SU-DHL-6 (cell line): ENCODE results near the gene CAMKK2.

Experiments used
- H2AFZ ChIP-seq: fragments of 200-600 bp; sonication (generic); 2 replicates; pipeline ENCODE4 v1.6.1; 2014; ENCODE audit warnings: low read depth, mild to moderate bottlenecking, moderate library complexity, mixed read lengths, antibody characterized with exemption, low read length; ENCODE audit not compliant: severe bottlenecking
- H3F3A ChIP-seq: fragments of 200-600 bp; shearing (Covaris generic); 2 replicates; pipeline ENCODE4 v1.6.0; 2016; ENCODE audit warnings: antibody characterized with exemption, mild to moderate bottlenecking; ENCODE audit not compliant: insufficient read depth
- H3K27ac ChIP-seq: fragments of 200-600 bp; sonication (generic); 2 replicates; pipeline ENCODE4 v1.5.1; 2016; ENCODE audit warnings: low read depth, mild to moderate bottlenecking, low read length, moderate library complexity, mixed read lengths
- H3K27me3 ChIP-seq: fragments of 200-600 bp; sonication (generic), shearing (Covaris generic); 2 replicates; pipeline ENCODE4 v1.6.0; 2014; ENCODE audit warnings: mild to moderate bottlenecking, low read length
- H3K36me3 ChIP-seq: fragments of 200-600 bp; sonication (generic); 2 replicates; pipeline ENCODE4 v1.6.1; 2014; ENCODE audit warnings: mild to moderate bottlenecking, low read length, mixed read lengths
- H3K4me2 ChIP-seq: fragments of 300-600, 200-600 bp; shearing (Covaris generic), sonication (generic); 2 replicates; pipeline ENCODE4 v1.6.0; 2014; ENCODE audit warnings: low read length, low read depth, mild to moderate bottlenecking; ENCODE audit not compliant: poor library complexity, severe bottlenecking
- H3K4me3 ChIP-seq: fragments of 200-600 bp; sonication (generic); 2 replicates; pipeline ENCODE4 v1.5.1; 2014; ENCODE audit warnings: antibody characterized with exemption, low read length, mild to moderate bottlenecking, mixed read lengths; ENCODE audit not compliant: insufficient read depth, poor library complexity, severe bottlenecking
- H3K79me2 ChIP-seq: fragments of 200-600 bp; sonication (generic); 2 replicates; pipeline ENCODE4 v1.6.1; 2014; ENCODE audit warnings: mild to moderate bottlenecking, low read length, moderate library complexity; ENCODE audit not compliant: insufficient read depth
- H3K9ac ChIP-seq: fragments of 200-600 bp; sonication (generic); 2 replicates; pipeline ENCODE4 v1.7.0; 2014; ENCODE audit warnings: mild to moderate bottlenecking, low read length
- H3K9me2 ChIP-seq: fragments of 200-600 bp; sonication (generic); replicated peaks from 2 replicates; pipeline ENCODE4 v1.6.1; 2014; ENCODE audit warnings: low read length; ENCODE audit not compliant: insufficient read depth
- H3K9me3 ChIP-seq: fragments of 200-600 bp; sonication (generic); 2 replicates; pipeline ENCODE4 v1.6.1; 2014; ENCODE audit warnings: low read length, mixed read lengths; ENCODE audit not compliant: insufficient read depth
- H4K20me1 ChIP-seq: fragments of 200-600 bp; sonication (generic); 2 replicates; pipeline ENCODE4 v1.6.1; 2014; ENCODE audit warnings: low read depth, mild to moderate bottlenecking, antibody characterized with exemption, low read length, moderate library complexity, mixed read lengths
- EZH2phosphoT487 ChIP-seq: fragments of 200-600 bp; sonication (generic), shearing (Covaris generic); conservative IDR thresholded peaks from 2 replicates; pipeline ENCODE4 v1.6.1; 2018; ENCODE audit warnings: mild to moderate bottlenecking, antibody characterized with exemption, low read length, moderate library complexity, mixed read lengths
- TF ChIP-seq, protein P1 (sequence below): fragments of 200-600 bp; sonication (generic); IDR thresholded peaks from one replicate; pipeline ENCODE4 v1.5.1; 2017; ENCODE audit warnings: antibody characterized with exemption, mild to moderate bottlenecking, low read length, moderate library complexity; ENCODE audit not compliant: insufficient read depth, poor library complexity, severe bottlenecking

Gene CAMKK2

DNA sequence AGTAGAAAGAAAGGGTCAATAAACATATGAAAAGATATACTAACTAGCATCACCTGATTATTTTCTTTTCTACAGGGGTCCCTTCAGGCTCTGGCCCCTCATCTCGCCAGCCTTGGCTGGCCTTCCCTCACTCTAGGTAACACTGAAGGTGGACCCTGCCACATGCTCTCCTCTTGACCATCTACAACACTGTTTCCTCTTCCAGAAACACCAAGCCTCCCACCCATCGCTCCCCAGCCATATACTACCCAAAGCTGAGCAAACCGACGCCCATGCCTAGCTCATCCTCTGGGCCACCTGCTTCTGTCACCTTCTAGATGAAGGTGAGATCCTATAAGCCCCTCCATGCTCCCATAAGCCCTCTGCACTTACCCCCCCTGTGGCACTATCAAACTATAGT, 40.9 kb upstream of the CAMKK2 start:
- Histone ChIP-seq H4K20me1 (no peaks in the 10 kb centered on the region), H3K79me2 (no peaks in the 10 kb centered on the region), H3K27ac (no peak overlapping the region), H3K9ac (no peak overlapping the region), H3F3A (peaks cover 13% of the 10 kb centered on the region), H3K36me3 (peaks cover 42% of the 10 kb centered on the region), H2AFZ (no peak overlapping the region), H3K4me2 (no peak overlapping the region), H3K4me3 (no peak overlapping the region), H3K27me3 (no peaks in the 10 kb centered on the region), H3K9me2 (no peaks in the 10 kb centered on the region), H3K9me3 (no peaks in the 10 kb centered on the region)
- TF ChIP-seq, protein P1, sequence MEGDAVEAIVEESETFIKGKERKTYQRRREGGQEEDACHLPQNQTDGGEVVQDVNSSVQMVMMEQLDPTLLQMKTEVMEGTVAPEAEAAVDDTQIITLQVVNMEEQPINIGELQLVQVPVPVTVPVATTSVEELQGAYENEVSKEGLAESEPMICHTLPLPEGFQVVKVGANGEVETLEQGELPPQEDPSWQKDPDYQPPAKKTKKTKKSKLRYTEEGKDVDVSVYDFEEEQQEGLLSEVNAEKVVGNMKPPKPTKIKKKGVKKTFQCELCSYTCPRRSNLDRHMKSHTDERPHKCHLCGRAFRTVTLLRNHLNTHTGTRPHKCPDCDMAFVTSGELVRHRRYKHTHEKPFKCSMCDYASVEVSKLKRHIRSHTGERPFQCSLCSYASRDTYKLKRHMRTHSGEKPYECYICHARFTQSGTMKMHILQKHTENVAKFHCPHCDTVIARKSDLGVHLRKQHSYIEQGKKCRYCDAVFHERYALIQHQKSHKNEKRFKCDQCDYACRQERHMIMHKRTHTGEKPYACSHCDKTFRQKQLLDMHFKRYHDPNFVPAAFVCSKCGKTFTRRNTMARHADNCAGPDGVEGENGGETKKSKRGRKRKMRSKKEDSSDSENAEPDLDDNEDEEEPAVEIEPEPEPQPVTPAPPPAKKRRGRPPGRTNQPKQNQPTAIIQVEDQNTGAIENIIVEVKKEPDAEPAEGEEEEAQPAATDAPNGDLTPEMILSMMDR, result no peak
- no peak for TF ChIP-seq EZH2phosphoT487

DNA sequence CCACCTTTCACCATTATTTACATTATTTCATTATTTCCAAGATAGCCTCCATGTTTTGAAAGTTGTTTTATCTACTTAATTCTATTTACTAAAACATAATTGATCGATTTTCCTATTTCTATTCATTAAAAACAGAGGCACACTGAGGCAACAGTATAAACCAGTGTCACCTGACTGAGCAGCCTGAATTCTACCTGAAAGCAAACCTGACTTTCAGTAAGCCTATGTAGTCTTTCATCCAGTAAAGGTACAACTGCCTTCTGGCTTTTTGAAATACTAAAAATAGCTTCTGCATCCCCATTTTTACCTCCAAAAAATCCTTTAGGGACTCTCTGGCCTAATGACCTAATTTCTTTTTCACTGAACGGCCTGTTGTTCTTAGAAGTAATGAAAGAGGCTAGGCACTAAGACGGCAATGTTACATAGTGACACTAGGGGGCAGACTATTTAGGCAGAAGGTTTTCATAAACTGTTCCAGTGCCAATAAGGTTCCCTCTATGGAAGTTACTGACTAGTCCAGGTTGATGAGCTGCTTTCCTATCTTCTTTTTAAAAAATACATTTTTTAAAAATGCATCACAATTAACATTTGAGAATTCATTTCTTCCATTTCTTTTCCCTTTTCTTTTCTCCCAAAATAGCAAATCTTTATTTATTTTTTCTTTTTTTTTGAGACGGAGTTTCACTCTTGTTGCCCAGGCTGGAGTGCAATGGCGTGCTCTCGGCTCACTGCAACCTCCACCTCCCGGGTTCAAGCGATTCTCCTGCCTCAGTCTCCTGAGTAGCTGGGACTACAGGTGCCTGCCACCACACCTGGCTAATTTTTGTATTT, 38.2 kb upstream of the CAMKK2 start:
- Histone ChIP-seq H3K4me2 (no peak overlapping the region), H3K27me3 (no peaks in the 10 kb centered on the region), H3K9me2 (no peaks in the 10 kb centered on the region), H3K79me2 (no peaks in the 10 kb centered on the region), H4K20me1 (no peaks in the 10 kb centered on the region), H3K9me3 (no peaks in the 10 kb centered on the region), H3K4me3 (no peak overlapping the region), H3F3A (peaks cover 13% of the 10 kb centered on the region), H2AFZ (no peak overlapping the region), H3K36me3 (peaks cover 48% of the 10 kb centered on the region), H3K9ac (no peak overlapping the region), H3K27ac (no peak overlapping the region)
- TF ChIP-seq EZH2phosphoT487, result no peak
- TF ChIP-seq, protein P1, result peak; percentile 63

DNA sequence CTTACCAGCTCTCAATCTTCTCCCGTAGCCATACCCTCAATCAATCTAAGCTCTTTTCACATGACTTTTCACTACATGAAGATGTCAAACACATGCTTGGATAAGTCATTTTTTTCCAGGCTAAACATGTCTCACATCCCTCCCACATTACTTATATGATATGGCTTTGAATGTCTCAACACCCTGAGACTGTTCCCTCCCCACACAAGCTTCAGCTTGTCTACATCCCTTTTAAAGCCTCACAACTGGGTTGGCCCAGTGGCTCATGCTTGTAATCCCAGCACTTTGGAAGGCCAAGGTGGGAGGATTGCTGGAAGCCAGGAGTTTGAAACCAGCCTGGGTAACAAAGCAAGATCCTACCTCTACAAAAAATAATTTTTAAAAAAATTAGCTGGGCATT, 37.2 kb upstream of the CAMKK2 start:
- peaks cover 48% of the 10 kb centered on the region for H3K36me3 ChIP-seq

More for the DNA sequence above, 37.2 kb upstream of the CAMKK2 start:
- Histone ChIP-seq H4K20me1 (no peaks in the 10 kb centered on the region), H3K27me3 (no peaks in the 10 kb centered on the region), H3K27ac (no peak overlapping the region), H3K4me3 (no peak overlapping the region), H3K4me2 (no peak overlapping the region), H3K9me2 (no peaks in the 10 kb centered on the region), H3K79me2 (no peaks in the 10 kb centered on the region), H3K9me3 (no peaks in the 10 kb centered on the region), H2AFZ (no peak overlapping the region), H3F3A (peaks cover 13% of the 10 kb centered on the region), H3K9ac (no peak overlapping the region)
- TF ChIP-seq, protein P1, result no peak
- no peak for TF ChIP-seq EZH2phosphoT487
